Effector memory CD8-positive, alpha-beta T cell (primary cell): ENCODE measurements around the gene FBXL4.

Experiments used
- ATAC-seq: fragments of 150-1000 bp; cut with Tn5 transposase; replicated peaks from 2 replicates; pipeline ENCODE4 v1.10.0; 2021; ENCODE audit warnings: mild to moderate bottlenecking, moderate library complexity
- DNase-seq, 3 experiments: peaks; one replicate each; pipeline ENCODE4 v3.0.0; 2021
- H3K27ac Mint-ChIP-seq, 2 donors: one replicate each; pipeline ENCODE4 v1.8.0; 2022; ENCODE audit warnings: mild to moderate bottlenecking in 2 of 2, mixed read lengths in 2 of 2, moderate library complexity in 2 of 2
- H3K27me3 Mint-ChIP-seq, 2 donors: one replicate each; pipeline ENCODE4 v1.8.0; 2022; ENCODE audit warnings: mixed read lengths in 2 of 2
- H3K36me3 Mint-ChIP-seq: one replicate; pipeline ENCODE4 v1.8.0; 2022; ENCODE audit warnings: mild to moderate bottlenecking, moderate library complexity, mixed read lengths; ENCODE audit not compliant: insufficient read depth
- H3K4me1 Mint-ChIP-seq, 2 donors: one replicate each; pipeline ENCODE4 v1.8.0; 2022; ENCODE audit warnings: low read depth in 2 of 2, mixed read lengths in 2 of 2
- H3K4me3 Mint-ChIP-seq, 2 donors: one replicate each; pipeline ENCODE4 v1.8.0; 2022; ENCODE audit warnings: mild to moderate bottlenecking in 2 of 2, mixed read lengths in 2 of 2, moderate library complexity in 2 of 2
- H3K9me3 Mint-ChIP-seq, 2 donors: one replicate each; pipeline ENCODE4 v1.8.0; 2022; ENCODE audit warnings: mixed read lengths in 2 of 2
- total RNA-seq, 9 experiments: gene quantifications; one replicate each; lab custom pipeline; 2026; lab: John Stamatoyannopoulos, UW

The FBXL4 gene
- total RNA-seq = 14.8 to 82.0 (median 24.2) reads per million in 9 experiments

DNA sequence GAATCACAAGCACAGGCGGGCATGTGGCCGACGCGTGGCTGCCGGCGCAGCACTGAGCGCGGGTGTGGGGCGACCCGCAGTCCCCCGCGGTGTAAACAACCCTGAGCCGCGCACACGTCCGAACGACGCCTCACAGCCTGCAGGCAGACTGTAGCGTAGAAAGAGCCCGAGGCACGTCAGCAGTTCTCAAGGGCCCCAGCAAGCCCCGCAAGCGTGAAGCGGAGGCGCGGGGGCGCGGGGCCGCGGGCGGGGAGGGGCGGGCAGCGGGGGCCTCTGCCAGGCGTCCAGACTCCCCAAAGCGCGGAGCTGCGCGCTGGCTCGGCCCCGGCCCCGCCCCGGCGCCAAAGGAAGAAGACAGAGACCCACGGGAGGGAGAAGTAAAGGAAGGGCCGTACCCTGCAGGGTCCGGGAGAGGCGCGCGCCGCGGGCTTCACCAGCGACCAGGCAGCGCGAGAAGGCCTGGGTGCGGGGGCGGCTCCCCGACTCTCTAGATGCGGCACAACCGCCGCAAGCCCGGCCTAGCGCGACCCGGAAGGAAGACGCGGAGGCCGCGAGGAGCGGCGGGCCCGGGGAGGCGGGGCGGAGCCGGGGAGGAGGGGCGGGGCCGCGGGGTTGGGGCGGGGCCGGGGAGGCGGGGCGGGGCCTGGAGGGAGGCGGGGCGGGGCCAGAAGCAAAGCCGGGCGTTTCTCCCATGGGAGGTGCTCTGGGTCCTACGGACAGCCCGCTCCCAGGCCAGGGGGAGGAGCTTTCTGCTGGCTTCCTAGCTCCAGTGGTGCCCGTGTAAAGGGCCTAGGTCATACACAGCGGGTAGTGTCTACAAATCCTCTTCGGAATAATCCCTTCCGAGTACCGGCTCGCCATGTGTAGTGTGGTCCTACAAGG is at the start of gene FBXL4:
Gene FBXL4 (minus strand): TSS at position 536 of the 882 bp plus-strand sequence. CDS start 20,958 bp downstream, outside the sequence.
- peaks cover 12% of the 10 kb centered on the region for H3K36me3 Mint-ChIP-seq
- ATAC-seq = peak; percentile 83
- no peaks in the 10 kb centered on the region for H3K9me3 Mint-ChIP-seq

DNA sequence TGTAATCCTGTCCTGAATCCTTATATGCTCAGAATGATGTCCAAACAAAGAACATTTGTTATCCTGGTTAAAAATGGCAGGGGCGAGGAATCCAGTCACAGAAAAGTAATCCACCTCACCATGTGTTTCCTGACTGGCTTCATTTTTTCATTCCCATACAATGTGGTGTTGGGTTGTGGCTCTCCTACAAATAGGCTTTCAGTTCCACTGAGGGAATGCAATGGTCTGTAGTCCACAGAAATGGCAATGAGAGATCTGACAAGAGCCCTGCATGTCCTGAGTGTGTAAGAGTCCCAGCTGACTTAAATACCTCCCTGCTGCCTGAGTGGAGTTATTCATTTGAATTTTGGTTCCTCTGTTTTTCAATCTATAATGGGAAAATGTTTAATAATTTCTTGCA is 47.4 kb upstream of the FBXL4 start:
- no peaks in the 10 kb centered on the region for H3K4me1 Mint-ChIP-seq
- DNase-seq = no peak
- H3K27ac Mint-ChIP-seq = no peak overlapping the region
- H3K4me3 Mint-ChIP-seq = no peak overlapping the region
- H3K36me3 Mint-ChIP-seq = peaks cover 2% of the 10 kb centered on the region
- H3K9me3 Mint-ChIP-seq = no peaks in the 10 kb centered on the region
- no peak for ATAC-seq
- H3K27me3 Mint-ChIP-seq = peaks cover 26 to 61% of the 10 kb centered on the region in 2 donors

More for the DNA sequence above, at the start of gene FBXL4:
- peak; percentile 69 to 70 (median 69) for DNase-seq
- Mint-ChIP-seq H3K4me1 (peaks cover 20 to 33% of the 10 kb centered on the region in 2 donors), H3K4me3 (peak within 1 kb of the TSS; percentile 96 to 98), H3K27me3 (no peaks in the 10 kb centered on the region), H3K27ac (peak within 1 kb of the TSS; percentile 88 to 93)

DNA sequence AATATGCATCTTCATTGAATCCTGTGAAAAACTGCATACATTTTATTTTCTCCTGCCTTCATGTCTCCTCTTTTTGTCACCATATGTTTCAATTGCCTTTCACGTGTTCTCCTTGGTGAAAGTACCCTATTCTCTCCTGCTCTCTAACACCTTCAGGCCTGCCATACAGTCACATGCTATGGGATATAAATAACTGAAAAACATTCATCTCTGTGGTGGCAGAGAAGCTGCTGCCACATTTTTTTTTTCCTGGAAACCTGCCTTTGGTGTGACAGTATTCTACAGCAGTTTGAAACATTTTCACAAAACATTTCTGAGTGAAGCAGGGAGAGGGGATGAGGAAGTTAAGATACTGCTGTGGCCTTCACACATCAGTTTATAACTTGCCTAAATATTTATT is 44.8 kb upstream of the FBXL4 start:
- no peak overlapping the region for H3K4me3 Mint-ChIP-seq
- no peak overlapping the region for H3K27ac Mint-ChIP-seq
- H3K27me3 Mint-ChIP-seq = peaks cover 27 to 50% of the 10 kb centered on the region in 2 donors
- no peaks in the 10 kb centered on the region for H3K9me3 Mint-ChIP-seq
- H3K4me1 Mint-ChIP-seq = no peaks in the 10 kb centered on the region
- ATAC-seq = no peak
- DNase-seq = no peak
- H3K36me3 Mint-ChIP-seq = no peaks in the 10 kb centered on the region

DNA sequence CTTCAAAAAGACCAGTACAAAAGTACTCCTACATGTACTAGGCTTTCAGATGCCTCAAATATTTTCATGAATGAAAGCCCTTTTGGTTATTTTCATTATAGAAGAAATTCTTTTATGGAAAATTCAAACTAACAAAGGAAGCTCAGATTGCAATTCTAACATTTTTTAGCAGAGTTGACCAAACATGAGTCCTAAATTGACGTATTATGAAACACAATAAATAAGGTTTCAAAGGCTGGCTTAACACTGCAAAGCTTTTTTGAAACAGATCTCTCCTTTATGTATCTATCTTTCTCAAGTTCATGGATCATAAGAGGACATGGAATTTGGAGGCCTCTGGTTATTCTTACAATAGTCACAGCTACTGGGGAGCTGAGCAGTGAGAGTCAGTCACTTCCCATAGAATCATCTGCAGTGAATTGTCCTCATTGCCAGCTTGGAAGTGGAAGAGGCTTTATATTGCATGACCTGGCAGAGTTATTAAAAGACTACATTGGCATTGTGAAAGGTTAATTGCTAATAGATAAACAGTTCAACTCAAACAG is 38.4 kb upstream of the FBXL4 start:
- Mint-ChIP-seq H3K9me3 (no peaks in the 10 kb centered on the region), H3K27me3 (peaks cover 30 to 37% of the 10 kb centered on the region in 2 donors), H3K27ac (no peak overlapping the region), H3K36me3 (no peaks in the 10 kb centered on the region), H3K4me3 (no peak overlapping the region), H3K4me1 (no peaks in the 10 kb centered on the region)
- DNase-seq (no peak), ATAC-seq (no peak)

GRCh38 chr6:98985391-98985790 is 37.6 kb upstream of the FBXL4 start:
- Mint-ChIP-seq H3K27ac (no peak overlapping the region), H3K4me1 (no peaks in the 10 kb centered on the region), H3K4me3 (no peak overlapping the region), H3K36me3 (no peaks in the 10 kb centered on the region), H3K9me3 (no peaks in the 10 kb centered on the region), H3K27me3 (peaks cover 30 to 37% of the 10 kb centered on the region in 2 donors)
- no peak for DNase-seq
- ATAC-seq = no peak

GRCh38 chr6:98984121-98984520 is 36.4 kb upstream of the FBXL4 start:
- no peaks in the 10 kb centered on the region for H3K4me1 Mint-ChIP-seq
- H3K9me3 Mint-ChIP-seq = no peaks in the 10 kb centered on the region

GRCh38 chr6:98981473-98981872 is 33.7 kb upstream of the FBXL4 start:
- H3K27me3 Mint-ChIP-seq = peaks cover 14 to 19% of the 10 kb centered on the region in 2 donors
- no peaks in the 10 kb centered on the region for H3K4me1 Mint-ChIP-seq
- H3K9me3 Mint-ChIP-seq = no peaks in the 10 kb centered on the region
- no peak overlapping the region for H3K4me3 Mint-ChIP-seq
- no peak for DNase-seq
- no peak for ATAC-seq
- no peaks in the 10 kb centered on the region for H3K36me3 Mint-ChIP-seq
- no peak overlapping the region for H3K27ac Mint-ChIP-seq

More at GRCh38 chr6:98984121-98984520, 36.4 kb upstream of the FBXL4 start:
- Mint-ChIP-seq H3K4me3 (no peak overlapping the region), H3K36me3 (no peaks in the 10 kb centered on the region), H3K27me3 (peaks cover 30 to 37% of the 10 kb centered on the region in 2 donors), H3K27ac (no peak overlapping the region)
- DNase-seq (no peak), ATAC-seq (no peak)

DNA sequence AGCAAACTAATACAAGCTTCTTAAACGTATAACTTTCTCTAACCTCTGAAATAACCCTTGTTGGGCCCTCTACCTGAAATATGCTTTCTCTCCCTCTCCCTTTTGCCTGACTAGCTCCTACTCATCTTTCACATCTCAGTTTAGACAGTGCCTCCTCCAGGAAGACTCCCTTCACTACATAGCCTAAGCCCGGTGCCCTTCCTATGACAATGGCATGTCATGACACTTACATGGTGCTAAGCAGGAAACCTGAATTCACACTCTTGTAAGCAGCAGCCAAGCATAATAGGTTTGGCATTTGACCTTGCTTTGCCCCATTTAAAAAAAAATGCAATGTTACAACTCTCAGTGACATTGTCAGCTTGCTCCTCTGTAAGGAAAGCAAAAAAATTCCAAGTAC is 33.1 kb upstream of the FBXL4 start:
- Mint-ChIP-seq H3K9me3 (no peaks in the 10 kb centered on the region), H3K27me3 (peaks cover 8 to 16% of the 10 kb centered on the region in 2 donors), H3K4me1 (no peaks in the 10 kb centered on the region), H3K4me3 (no peak overlapping the region), H3K27ac (no peak overlapping the region), H3K36me3 (no peaks in the 10 kb centered on the region)
- DNase-seq (no peak), ATAC-seq (no peak)

DNA sequence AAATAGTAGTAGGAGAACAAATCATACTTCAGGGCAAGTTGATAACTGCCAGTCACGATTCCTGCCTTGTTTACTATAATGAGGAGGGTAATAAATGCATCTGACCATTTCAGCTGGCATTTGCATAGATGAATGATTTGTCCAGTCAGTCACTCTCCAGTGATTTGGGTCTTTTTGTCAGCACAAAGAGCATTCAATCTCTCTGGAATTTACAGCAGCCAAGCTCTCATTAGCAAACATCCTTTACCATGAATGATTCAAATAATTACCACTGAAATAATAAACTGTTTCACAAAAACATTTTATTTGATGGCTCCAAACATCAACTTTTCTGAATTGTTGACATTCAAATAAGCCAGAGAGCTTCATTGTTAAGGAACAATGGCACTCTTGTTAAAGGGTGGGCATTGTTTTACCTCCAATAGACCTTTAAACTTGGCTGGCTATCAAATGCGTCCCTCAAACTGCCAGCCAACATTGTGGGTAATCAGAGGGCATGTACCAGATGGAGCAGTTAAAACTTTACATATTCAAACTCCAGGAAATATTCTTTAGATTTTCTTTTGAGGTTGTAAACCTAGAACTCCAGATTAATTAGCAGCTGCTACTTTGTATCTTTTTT is 30.0 kb upstream of the FBXL4 start:
- Mint-ChIP-seq H3K27ac (no peak overlapping the region), H3K36me3 (no peaks in the 10 kb centered on the region), H3K4me3 (no peak overlapping the region), H3K27me3 (no peaks in the 10 kb centered on the region), H3K9me3 (no peaks in the 10 kb centered on the region), H3K4me1 (no peaks in the 10 kb centered on the region)
- DNase-seq = no peak
- ATAC-seq = no peak

DNA sequence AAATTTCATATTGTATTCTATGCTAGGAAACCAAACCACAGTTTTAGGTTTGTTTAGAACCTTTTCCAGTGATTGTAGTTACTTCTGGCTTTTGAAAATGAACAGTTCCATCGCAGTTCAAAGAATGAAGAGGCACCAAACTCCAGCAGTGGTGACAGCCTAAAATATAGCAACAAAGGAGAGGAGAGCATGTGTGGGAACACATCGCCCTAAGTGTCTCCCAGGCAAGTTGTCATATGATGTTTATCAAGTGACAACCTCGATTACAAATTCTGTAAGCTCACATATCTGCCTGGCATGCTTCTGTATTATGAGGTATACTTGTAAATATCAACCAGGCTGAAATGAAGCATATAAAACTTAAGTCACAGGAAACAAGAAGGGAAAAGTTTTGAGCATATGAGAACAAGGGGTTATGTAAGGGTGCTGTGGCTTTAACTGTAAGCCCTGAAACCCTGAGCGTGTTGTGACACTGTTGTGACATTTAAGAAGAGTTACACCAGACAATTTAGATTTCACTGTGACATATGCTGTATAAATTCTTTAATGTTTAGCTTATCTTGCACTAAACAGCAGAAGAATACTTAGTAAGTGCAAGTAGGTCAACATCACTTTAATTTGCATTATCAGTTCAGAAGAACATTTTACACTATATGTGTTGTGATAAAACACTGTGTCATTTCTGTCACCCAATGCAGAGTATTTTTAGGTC is 29.1 kb upstream of the FBXL4 start:
- Mint-ChIP-seq H3K36me3 (no peaks in the 10 kb centered on the region), H3K9me3 (no peaks in the 10 kb centered on the region), H3K27me3 (no peaks in the 10 kb centered on the region), H3K4me3 (no peak overlapping the region), H3K4me1 (no peaks in the 10 kb centered on the region), H3K27ac (no peak overlapping the region)
- ATAC-seq = no peak
- no peak for DNase-seq

DNA sequence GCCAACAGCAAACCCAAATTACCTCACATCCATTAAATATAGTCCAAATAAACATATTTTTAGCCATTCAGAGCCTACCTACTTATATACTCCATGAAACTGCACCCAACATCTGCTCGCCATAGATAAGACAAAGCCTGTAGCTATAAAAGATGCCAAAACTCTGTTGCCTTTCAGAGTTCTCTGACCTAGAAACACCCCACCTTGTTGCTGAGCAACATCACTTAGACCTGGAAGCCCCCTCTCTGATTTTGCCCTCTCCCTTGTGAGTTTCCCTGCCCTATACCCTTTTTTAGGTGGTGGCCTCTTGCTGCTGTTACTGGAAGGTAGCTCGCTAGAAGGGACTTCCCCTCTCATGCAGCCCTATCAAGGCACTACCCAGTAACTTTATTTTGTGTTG is 27.7 kb upstream of the FBXL4 start:
- Mint-ChIP-seq H3K4me3 (no peak overlapping the region), H3K27me3 (no peaks in the 10 kb centered on the region), H3K36me3 (no peaks in the 10 kb centered on the region), H3K9me3 (no peaks in the 10 kb centered on the region), H3K27ac (no peak overlapping the region), H3K4me1 (no peaks in the 10 kb centered on the region)
- DNase-seq = no peak
- no peak for ATAC-seq

- Mint-ChIP-seq H3K4me1 (no peaks in the 10 kb centered on the region), H3K4me3 (no peak overlapping the region), H3K36me3 (no peaks in the 10 kb centered on the region), H3K27me3 (no peaks in the 10 kb centered on the region), H3K27ac (no peak overlapping the region), H3K9me3 (no peaks in the 10 kb centered on the region)
- ATAC-seq (no peak), DNase-seq (no peak)
These were observed 26.6 kb upstream of the FBXL4 start for GRCh38 chr6:98974309-98974708.

DNA sequence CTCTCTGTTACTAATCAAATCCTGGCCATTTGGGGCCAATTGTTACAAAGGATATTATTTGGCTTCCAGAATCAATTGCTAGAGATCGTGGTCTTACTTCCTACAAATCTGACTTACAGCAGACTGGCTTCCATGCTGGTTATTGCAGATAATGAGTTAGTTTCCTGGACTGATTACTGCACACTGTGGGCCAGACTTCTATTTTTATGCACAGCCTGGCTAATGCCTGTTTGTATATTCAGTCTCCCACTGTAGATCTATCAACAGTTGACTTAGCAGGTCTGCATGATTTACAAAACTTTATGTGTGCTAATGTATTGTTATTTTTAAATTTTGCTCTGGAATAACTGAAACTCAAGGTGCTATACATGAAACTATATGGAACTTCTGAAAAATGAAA is 25.8 kb upstream of the FBXL4 start:
- H3K36me3 Mint-ChIP-seq = no peaks in the 10 kb centered on the region
- no peaks in the 10 kb centered on the region for H3K4me1 Mint-ChIP-seq
- no peak overlapping the region for H3K27ac Mint-ChIP-seq
- H3K9me3 Mint-ChIP-seq = no peaks in the 10 kb centered on the region
- DNase-seq (no peak), ATAC-seq (no peak)
- no peaks in the 10 kb centered on the region for H3K27me3 Mint-ChIP-seq
- H3K4me3 Mint-ChIP-seq = no peak overlapping the region
